Gastroesophageal sphincter (tissue), 4 donors: Measurements from ENCODE around the gene BANP. TPM values are rescaled to one million over a fixed set of nuclear protein-coding genes. Genes with fewer than 3 reads are reported as not detected.

Source experiments
- ATAC-seq: fragments of 150-250 bp; one replicate; pipeline ENCODE4 v1.9.1; 2016; ENCODE audit warnings: mild to moderate bottlenecking, moderate library complexity
- H3K27ac ChIP-seq, 4 donors: fragments of 200-600 bp; sonication (generic) in 3 of 4; 1 replicate in 3 of 4; 2 replicates in 1 of 4; pipeline ENCODE4 v1.5.1; 2016 to 2019
- H3K27me3 ChIP-seq: fragments of 200-600 bp; sonication (generic); one replicate; pipeline ENCODE4 v1.5.1; 2019
- H3K36me3 ChIP-seq, 2 donors: fragments of 200-600 bp; sonication (generic); one replicate each; pipeline ENCODE4 v1.5.1; 2019; ENCODE audit warnings: control low read depth in 1 of 2
- H3K4me1 ChIP-seq, 3 donors: fragments of 200-600 bp; sonication (generic); 1 replicate in 2 of 3; 2 replicates in 1 of 3; pipeline ENCODE4 v1.5.1; 2016 to 2019; ENCODE audit warnings: control low read depth in 2 of 3
- H3K4me3 ChIP-seq, 2 donors: fragments of 200-600 bp; sonication (generic); one replicate each; pipeline ENCODE4 v1.5.1; 2019; ENCODE audit warnings: mild to moderate bottlenecking in 1 of 2, moderate library complexity in 1 of 2
- H3K9me3 ChIP-seq, 3 donors: fragments of 200-600 bp; sonication (generic); one replicate each; pipeline ENCODE4 v1.5.1; 2017 to 2019; ENCODE audit warnings: control low read depth in 2 of 3
- CTCF ChIP-seq, 4 experiments: fragments of 200-600 bp in 2 of 4; fragments of 450-650 bp in 2 of 4; sonication (generic) in 1 of 4; IDR thresholded peaks; one replicate each; pipeline ENCODE4 v1.5.1; 2017 to 2019; ENCODE audit warnings: antibody characterized with exemption in 4 of 4, mild to moderate bottlenecking in 2 of 4, moderate library complexity in 2 of 4
- EP300 ChIP-seq: sonication (generic); formaldehyde crosslinking; IDR thresholded peaks from one replicate; pipeline ENCODE4 v1.6.1; 2017; ENCODE audit warnings: antibody characterized with exemption, mild to moderate bottlenecking
- POLR2A ChIP-seq, 2 donors: fragments of 450-650 bp; IDR thresholded peaks; one replicate each; pipeline ENCODE4 v1.6.1; 2017; ENCODE audit warnings: antibody characterized with exemption in 2 of 2, mild to moderate bottlenecking in 2 of 2, moderate library complexity in 1 of 2
- POLR2AphosphoS5 ChIP-seq: sonication (generic); formaldehyde crosslinking; IDR thresholded peaks from one replicate; pipeline ENCODE4 v1.6.1; 2017; ENCODE audit warnings: antibody characterized with exemption
- WGBS, 2 donors: methylation state at CpG; one replicate each; pipeline ENCODE4 v1.1.5; 2018; ENCODE audit warnings: low coverage in 1 of 2; 5-methylcytosine and 5-hydroxymethylcytosine counted together
- total RNA-seq, 4 donors: library from RNA; depleted of rRNA; stranded (reverse); fragments of >200 nt; gene quantifications; one replicate each; pipeline ENCODE4 v1.1.0, GENCODE V29; 2016

BANP gene
- total RNA-seq, 4 donors from 2014 or later, result 17.1 to 33.1 (median 24.2) TPM

- H3K4me1 ChIP-seq, result peaks cover 0 to 13% (median 0%) of the 10 kb centered on the region in 3 donors
- no peaks in the 10 kb centered on the region for H3K36me3 ChIP-seq
- TF ChIP-seq POLR2A (IDR thresholded peaks at IDR 0.05) (no peak), POLR2AphosphoS5 (no peak), CTCF (IDR thresholded peaks at IDR 0.05) (no peak), EP300 (no peak)
- ATAC-seq, result no peak
- no peaks in the 10 kb centered on the region for H3K9me3 ChIP-seq
- H3K27ac ChIP-seq, result no peak overlapping the region
- peaks cover 37% of the 10 kb centered on the region for H3K27me3 ChIP-seq
- WGBS, 2 donors, result 50 to 78% methylated on average over 1 to 4 of the region's 13 CpGs
- H3K4me3 ChIP-seq, result no peak overlapping the region
These were observed 29.9 kb upstream of the BANP start for GRCh38 chr16:87921236-87921773.

- H3K27ac ChIP-seq, result no peak overlapping the region
- H3K36me3 ChIP-seq, result no peaks in the 10 kb centered on the region
- H3K4me1 ChIP-seq, result peaks cover 0 to 13% (median 0%) of the 10 kb centered on the region in 3 donors
- H3K9me3 ChIP-seq, result no peaks in the 10 kb centered on the region
- ATAC-seq, result no peak
- H3K27me3 ChIP-seq, result peaks cover 45% of the 10 kb centered on the region
- no peak overlapping the region for H3K4me3 ChIP-seq
- no peak for TF ChIP-seq EP300
- no peak for TF ChIP-seq POLR2AphosphoS5
- TF ChIP-seq POLR2A (IDR thresholded peaks at IDR 0.05), result no peak
- TF ChIP-seq CTCF (IDR thresholded peaks at IDR 0.05), result no peak
- 40 to 80% methylated on average over 1 of the region's 14 CpGs for whole genome bisulfite sequencing, 2 donors
These were observed 28.9 kb upstream of the BANP start for GRCh38 chr16:87922250-87922871.

GRCh38 chr16:87924041-87924810, 27.0 kb upstream of the BANP start:
- no peaks in the 10 kb centered on the region for H3K9me3 ChIP-seq
- H3K4me1 ChIP-seq, result no peaks in the 10 kb centered on the region
- ATAC-seq, result no peak
- no peak overlapping the region for H3K4me3 ChIP-seq
- H3K27me3 ChIP-seq, result peaks cover 32% of the 10 kb centered on the region
- WGBS, 2 donors, result 43 to 78% methylated on average over 1 to 4 of the region's 27 CpGs
- no peaks in the 10 kb centered on the region for H3K36me3 ChIP-seq
- no peak overlapping the region for H3K27ac ChIP-seq
- no peak for TF ChIP-seq CTCF (IDR thresholded peaks at IDR 0.05)

GRCh38 chr16:87924811-87925670, 26.2 kb upstream of the BANP start:
- no peaks in the 10 kb centered on the region for H3K36me3 ChIP-seq
- H3K4me1 ChIP-seq, result no peaks in the 10 kb centered on the region
- no peaks in the 10 kb centered on the region for H3K9me3 ChIP-seq
- H3K27me3 ChIP-seq, result peaks cover 27% of the 10 kb centered on the region
- no peak overlapping the region for H3K4me3 ChIP-seq
- H3K27ac ChIP-seq, result no peak overlapping the region
- 76% methylated on average over 14 of the region's 26 CpGs; no CpG with 5 or more reads in 1 of the 2 donors for WGBS, 2 donors
- ATAC-seq, result no peak
- TF ChIP-seq POLR2A (IDR thresholded peaks at IDR 0.05), result no peak
- no peak for TF ChIP-seq POLR2AphosphoS5
- no peak for TF ChIP-seq EP300
- no peak for TF ChIP-seq CTCF (IDR thresholded peaks at IDR 0.05)
